Activated CD4-positive, alpha-beta T cell treated with anti-CD3 and anti-CD28 coated beads for 48 hours (primary cell): ENCODE measurements around the gene USP14.
"Not testable (repeated sequence)": the region's sequence is repeated elsewhere in the genome, so short reads cannot be mapped to it uniquely, and the experiment has no call there.

Experiments
- DNase-seq: peaks from one replicate; pipeline ENCODE4 v3.0.0-alpha.2; 2020

The USP14 gene

GRCh38 chr18:158128-159036 is at the start of gene USP14:
TSS of gene USP14 (plus strand) at chr18:158557. CDS start at chr18:158699, 142 bp downstream.
- DNase-seq = peak; percentile 98

- not testable (repeated sequence) for DNase-seq
These were observed 49.7 kb upstream of the USP14 start for GRCh38 chr18:108665-109063.

GRCh38 chr18:109130-109921 is 49.0 kb upstream of the USP14 start:
- peak; percentile 50 for DNase-seq

GRCh38 chr18:109922-110261 is 48.5 kb upstream of the USP14 start:
- not testable (repeated sequence) for DNase-seq

- peak; percentile 60 for DNase-seq
These were observed 47.8 kb upstream of the USP14 start for GRCh38 chr18:110351-111201.

GRCh38 chr18:111306-112014 is 46.9 kb upstream of the USP14 start:
- DNase-seq = peak; percentile 77

- not testable (repeated sequence) for DNase-seq
These were observed 46.2 kb upstream of the USP14 start for GRCh38 chr18:112015-112733.

GRCh38 chr18:120539-121260 is 37.7 kb upstream of the USP14 start:
- not testable (repeated sequence) for DNase-seq

GRCh38 chr18:135045-135444 is 23.3 kb upstream of the USP14 start:
- no peak for DNase-seq

- peak; percentile 48 for DNase-seq
These were observed 21.9 kb upstream of the USP14 start for GRCh38 chr18:136433-136832.

- no peak for DNase-seq
These were observed 21.0 kb upstream of the USP14 start for GRCh38 chr18:137327-137726.

- DNase-seq = no peak
These were observed 17.6 kb upstream of the USP14 start for GRCh38 chr18:140670-141266.

GRCh38 chr18:142624-143296 is 15.6 kb upstream of the USP14 start:
- not testable (repeated sequence) for DNase-seq

- DNase-seq = no peak
These were observed 9.5 kb upstream of the USP14 start for GRCh38 chr18:148841-149240.

- no peak for DNase-seq
These were observed 4.2 kb upstream of the USP14 start for GRCh38 chr18:154151-154550.

- no peak for DNase-seq
These were observed 2.7 kb upstream of the USP14 start for GRCh38 chr18:155688-156087.

- DNase-seq = peak; percentile 4
These were observed 1.7 kb upstream of the USP14 start for GRCh38 chr18:156514-157230.

- no peak for DNase-seq
These were observed 788 bp downstream of the USP14 start for GRCh38 chr18:159037-159652.

GRCh38 chr18:159933-160332 is 1.6 kb downstream of the USP14 start:
- DNase-seq = no peak
